Thyroid gland (tissue), 4 donors: ENCODE results near the gene POLR3G. TPM values are rescaled to one million over a fixed set of nuclear protein-coding genes. Genes with fewer than 3 reads are reported as not detected.
A peak's percentile ranks its signal among the peaks of the same experiment; 100 is the strongest.

Source experiments
- DNase-seq, 2 donors: peaks; one replicate each; pipeline ENCODE4 v3.0.0-alpha.2; 2019
- H3K27ac ChIP-seq, 3 donors: fragments of 200-600 bp; sonication (generic); 1 replicate in 2 of 3; 2 replicates in 1 of 3; pipeline ENCODE4 v1.5.1; 2016 to 2019; ENCODE audit warnings: mild to moderate bottlenecking in 1 of 3, moderate library complexity in 1 of 3
- H3K27me3 ChIP-seq: fragments of 200-600 bp; sonication (generic); one replicate; pipeline ENCODE4 v1.5.1; 2019
- H3K36me3 ChIP-seq, 2 donors: fragments of 200-600 bp; sonication (generic); one replicate each; pipeline ENCODE4 v1.5.1; 2016 to 2019
- H3K4me1 ChIP-seq, 2 donors: fragments of 200-600 bp; sonication (generic); one replicate each; pipeline ENCODE4 v1.5.1; 2017 to 2019
- H3K4me3 ChIP-seq, 3 donors: fragments of 200-600 bp; sonication (generic); replicated peaks in 1 of 3; 1 replicate in 2 of 3; 2 replicates in 1 of 3; pipeline ENCODE4 v1.5.1; 2016; ENCODE audit warnings: mild to moderate bottlenecking in 1 of 3
- H3K9me3 ChIP-seq: fragments of 200-600 bp; sonication (generic); one replicate; pipeline ENCODE4 v1.5.1; 2017
- POLR2A ChIP-seq, 2 donors: fragments of 450-650 bp; IDR thresholded peaks; one replicate each; pipeline ENCODE4 v1.6.1; 2017; ENCODE audit warnings: antibody characterized with exemption in 2 of 2, mild to moderate bottlenecking in 2 of 2, moderate library complexity in 1 of 2
- WGBS, 2 donors: methylation state at CpG; one replicate each; pipeline ENCODE4 v1.1.5; 2017; 5-methylcytosine and 5-hydroxymethylcytosine counted together
- intact Hi-C: fragments of 100-400 bp; cut with DNase I; formaldehyde crosslinking; loops from one replicate; pipeline ENCODE4 v1.15.1; 2023
- total RNA-seq, 4 donors: library from RNA; depleted of rRNA; stranded (reverse); fragments of >200 nt; gene quantifications; one replicate each; pipeline ENCODE4 v1.2.3, GENCODE V29; 2016
- TF ChIP-seq, protein P1 (sequence below), 6 experiments: fragments of 200-600 bp in 3 of 6; fragments of 450-650 bp in 3 of 6; sonication (generic) in 3 of 6; IDR thresholded peaks; one replicate each; pipeline ENCODE4 v1.5.1; 2016 to 2019; ENCODE audit warnings: antibody characterized with exemption in 6 of 6, mild to moderate bottlenecking in 2 of 6, inconsistent platforms in 1 of 6, moderate library complexity in 1 of 6

The POLR3G gene
- total RNA-seq, 4 donors from 2014 or later, result 1.0 to 4.0 (median 1.8) TPM

DNA sequence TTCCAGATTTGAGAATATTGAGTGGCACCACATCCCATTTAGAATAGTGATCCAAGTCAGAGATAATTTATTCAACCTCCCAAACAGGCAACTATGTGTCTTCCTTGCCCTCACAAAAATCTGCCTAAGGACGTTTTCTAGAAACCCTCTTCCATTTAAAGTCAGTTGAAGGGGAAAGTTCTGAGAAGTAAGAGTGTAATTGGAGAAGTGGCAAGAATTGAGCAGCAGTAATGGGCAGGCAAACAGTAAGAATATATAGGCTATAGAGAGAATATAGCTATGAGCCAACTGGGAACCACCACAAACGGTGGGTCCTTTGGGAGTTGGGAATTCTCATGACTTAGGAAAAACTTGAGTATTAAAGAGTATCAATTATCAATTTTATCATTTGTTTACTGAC lies 34.0 kb upstream of the POLR3G start:
- peaks cover 6 to 17% of the 10 kb centered on the region in 2 donors for H3K4me1 ChIP-seq
- H3K36me3 ChIP-seq, result no peaks in the 10 kb centered on the region
- TF ChIP-seq, protein P1, sequence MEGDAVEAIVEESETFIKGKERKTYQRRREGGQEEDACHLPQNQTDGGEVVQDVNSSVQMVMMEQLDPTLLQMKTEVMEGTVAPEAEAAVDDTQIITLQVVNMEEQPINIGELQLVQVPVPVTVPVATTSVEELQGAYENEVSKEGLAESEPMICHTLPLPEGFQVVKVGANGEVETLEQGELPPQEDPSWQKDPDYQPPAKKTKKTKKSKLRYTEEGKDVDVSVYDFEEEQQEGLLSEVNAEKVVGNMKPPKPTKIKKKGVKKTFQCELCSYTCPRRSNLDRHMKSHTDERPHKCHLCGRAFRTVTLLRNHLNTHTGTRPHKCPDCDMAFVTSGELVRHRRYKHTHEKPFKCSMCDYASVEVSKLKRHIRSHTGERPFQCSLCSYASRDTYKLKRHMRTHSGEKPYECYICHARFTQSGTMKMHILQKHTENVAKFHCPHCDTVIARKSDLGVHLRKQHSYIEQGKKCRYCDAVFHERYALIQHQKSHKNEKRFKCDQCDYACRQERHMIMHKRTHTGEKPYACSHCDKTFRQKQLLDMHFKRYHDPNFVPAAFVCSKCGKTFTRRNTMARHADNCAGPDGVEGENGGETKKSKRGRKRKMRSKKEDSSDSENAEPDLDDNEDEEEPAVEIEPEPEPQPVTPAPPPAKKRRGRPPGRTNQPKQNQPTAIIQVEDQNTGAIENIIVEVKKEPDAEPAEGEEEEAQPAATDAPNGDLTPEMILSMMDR (IDR thresholded peaks at IDR 0.05), result no peak
- no peak for TF ChIP-seq POLR2A (IDR thresholded peaks at IDR 0.05)
- intact Hi-C loops, result no loop called here
- no peak overlapping the region for H3K27ac ChIP-seq
- H3K27me3 ChIP-seq, result no peaks in the 10 kb centered on the region
- no peaks in the 10 kb centered on the region for H3K9me3 ChIP-seq
- no peak overlapping the region for H3K4me3 ChIP-seq
- WGBS, 2 donors, result 70 to 77% methylated on average over 2 of the region's 2 CpGs
- DNase-seq, result no peak

DNA sequence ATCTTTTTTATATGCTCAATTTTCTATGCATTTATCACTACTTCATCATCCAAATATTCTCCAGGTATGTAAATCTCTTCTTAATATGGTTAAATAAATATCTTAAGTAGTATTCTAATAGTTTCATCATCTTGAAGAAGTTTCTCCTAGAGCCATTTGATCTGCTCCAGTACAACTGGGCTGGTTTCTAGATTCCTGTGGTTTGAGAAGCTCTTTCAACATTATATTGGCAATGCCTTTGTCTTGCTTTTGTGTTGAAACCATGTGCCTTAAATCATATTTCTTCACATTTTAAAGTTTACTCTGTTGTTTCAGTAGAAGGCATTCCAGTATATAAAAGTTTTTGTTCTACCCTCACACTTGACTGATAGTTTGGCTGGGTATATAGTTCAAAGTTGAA lies 27.7 kb upstream of the POLR3G start:
- no peaks in the 10 kb centered on the region for H3K9me3 ChIP-seq
- TF ChIP-seq, protein P1 (IDR thresholded peaks at IDR 0.05), result no peak
- TF ChIP-seq POLR2A (IDR thresholded peaks at IDR 0.05), result no peak
- H3K27me3 ChIP-seq, result no peaks in the 10 kb centered on the region
- H3K4me1 ChIP-seq, result no peaks in the 10 kb centered on the region
- intact Hi-C loops, result no loop called here
- DNase-seq, result no peak
- no peaks in the 10 kb centered on the region for H3K36me3 ChIP-seq
- no peak overlapping the region for H3K27ac ChIP-seq
- H3K4me3 ChIP-seq, result no peak overlapping the region

DNA sequence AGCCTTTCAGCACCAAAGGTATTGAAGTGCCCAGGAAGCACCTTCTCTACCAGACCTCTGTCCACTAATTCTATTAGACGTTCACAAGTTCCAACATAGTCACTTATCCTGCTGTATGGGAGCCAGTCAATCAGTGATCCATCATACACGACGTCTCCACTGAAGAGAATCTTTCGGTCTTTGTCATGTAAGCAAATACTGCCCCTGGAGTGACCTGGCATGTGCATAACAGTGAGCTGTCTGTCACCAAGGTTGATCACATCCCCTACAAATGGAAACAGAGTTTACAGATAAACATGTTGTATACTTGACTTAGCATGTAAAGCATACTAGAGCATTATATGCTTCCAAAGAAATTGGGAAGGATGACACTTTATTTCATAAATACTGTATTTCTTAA lies 13.4 kb upstream of the POLR3G start:
- H3K4me3 ChIP-seq, result no peak overlapping the region
- no peak overlapping the region for H3K27ac ChIP-seq
- TF ChIP-seq, protein P1 (IDR thresholded peaks at IDR 0.05), result no peak
- no peak for TF ChIP-seq POLR2A (IDR thresholded peaks at IDR 0.05)
- DNase-seq, result no peak
- intact Hi-C loops, result no loop called here
- H3K4me1 ChIP-seq, result no peaks in the 10 kb centered on the region
- no peaks in the 10 kb centered on the region for H3K36me3 ChIP-seq
- H3K9me3 ChIP-seq, result no peaks in the 10 kb centered on the region
- no peaks in the 10 kb centered on the region for H3K27me3 ChIP-seq
- WGBS, 2 donors, result 79% methylated on average over 4 of the region's 4 CpGs

DNA sequence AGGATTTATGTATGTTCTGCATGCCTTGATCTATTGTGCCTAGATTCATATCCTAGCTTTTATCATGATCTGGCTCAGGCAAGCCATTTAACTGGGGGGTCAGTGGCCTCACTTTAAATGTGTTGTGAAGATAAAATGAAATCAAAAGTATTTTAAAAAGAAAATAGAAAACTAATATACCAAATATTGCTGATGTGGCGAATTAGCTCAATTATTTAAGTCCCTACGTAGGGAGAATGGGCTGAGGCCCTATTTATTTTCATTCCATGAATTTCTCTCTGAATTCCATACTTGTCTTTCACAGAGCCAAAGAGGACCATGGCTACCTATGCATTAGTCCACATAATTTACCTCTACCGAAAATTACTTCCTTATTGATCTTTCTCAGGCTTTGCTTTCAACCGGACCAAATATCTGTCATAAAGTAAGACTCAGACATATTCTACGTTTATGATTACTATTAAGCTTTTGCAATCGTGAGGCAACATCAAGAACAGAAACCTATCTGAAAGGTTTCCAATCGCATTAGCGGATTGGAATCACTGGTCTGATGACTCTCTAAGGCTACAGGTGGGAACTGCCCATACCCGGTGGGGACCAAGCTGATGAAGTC lies 1.8 kb upstream of the POLR3G start:
- H3K4me3 ChIP-seq, result peak overlapping the region in 1 of 3 donors; percentile 62
- DNase-seq, result no peak
- WGBS, 2 donors, result 61 to 65% methylated on average over 9 of the region's 9 CpGs
- H3K9me3 ChIP-seq, result no peaks in the 10 kb centered on the region
- H3K27me3 ChIP-seq, result no peaks in the 10 kb centered on the region
- peaks cover 15 to 20% of the 10 kb centered on the region in 2 donors for H3K4me1 ChIP-seq
- no peak overlapping the region for H3K27ac ChIP-seq
- TF ChIP-seq, protein P1 (IDR thresholded peaks at IDR 0.05), result no peak
- no peak for TF ChIP-seq POLR2A (IDR thresholded peaks at IDR 0.05)
- H3K36me3 ChIP-seq, result no peaks in the 10 kb centered on the region
- intact Hi-C loops, result loop anchor here (10.0 kb wide), 1 partner anchor 52 kb away; the partner anchor contains the start of gene LYSMD3

DNA sequence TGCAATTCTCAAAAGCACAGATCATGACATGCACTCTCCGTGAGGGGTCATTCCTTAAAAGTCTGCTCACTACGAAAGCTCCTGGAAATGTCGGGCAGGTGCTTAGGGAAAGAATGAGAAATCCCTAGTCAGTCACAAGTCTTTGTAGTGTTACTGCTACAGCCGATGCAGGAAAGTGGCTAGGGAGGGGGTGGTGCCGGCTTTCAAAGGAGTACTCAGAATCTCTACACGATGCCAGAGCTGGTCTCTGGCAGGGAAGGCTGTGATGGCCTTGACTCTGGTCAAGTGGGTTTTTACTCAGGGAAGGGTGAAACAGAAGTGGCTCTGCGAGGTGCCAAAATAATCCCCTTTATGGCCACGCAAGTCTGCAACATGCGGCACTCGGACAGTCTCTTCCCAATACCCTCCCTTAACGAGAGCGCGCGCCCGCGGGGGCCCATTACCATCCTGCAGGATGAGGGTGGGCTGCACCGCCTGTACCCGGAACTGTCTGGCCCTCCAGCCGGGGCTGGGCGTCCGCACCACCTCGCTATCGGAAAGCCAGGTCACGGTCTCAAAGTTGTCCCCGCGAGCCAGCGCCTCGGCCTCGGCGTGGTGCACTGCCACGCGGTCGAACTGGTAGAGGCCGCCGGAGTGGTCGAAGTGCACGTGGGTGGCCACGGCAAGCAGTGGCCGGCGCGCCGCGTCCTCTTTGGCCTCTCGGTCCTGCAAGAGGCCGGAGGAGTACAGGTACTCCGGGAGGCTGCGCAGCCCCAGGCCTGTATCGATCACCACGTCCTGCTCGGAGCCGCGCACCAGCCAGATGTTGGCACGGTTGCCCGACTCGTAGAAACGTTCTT lies 1.0 kb upstream of the POLR3G start:
- Histone ChIP-seq H3K27ac (peak overlapping the region in 2 of 3 donors; percentile 53 to 73), H3K9me3 (no peaks in the 10 kb centered on the region), H3K4me1 (peaks cover 15 to 20% of the 10 kb centered on the region in 2 donors), H3K4me3 (peak overlapping the region; percentile 62 to 95 (median 91)), H3K27me3 (no peaks in the 10 kb centered on the region), H3K36me3 (no peaks in the 10 kb centered on the region)
- TF ChIP-seq POLR2A (IDR thresholded peaks at IDR 0.05), result no peak
- TF ChIP-seq, protein P1 (IDR thresholded peaks at IDR 0.05), result no peak
- WGBS, 2 donors, result 1 to 2% methylated on average over 6 to 24 of the region's 56 CpGs
- intact Hi-C loops, result loop anchor here (10.0 kb wide), 1 partner anchor 51 kb away; the partner anchor contains the start of gene LYSMD3
- DNase-seq, result peak; percentile 49 to 55
